Muscle layer of colon (tissue), 2 donors: ENCODE results near the gene UBTF.

ENCODE experiments used
- H3K27ac ChIP-seq: one replicate; pipeline ENCODE4 v1.7.0; 2013; ENCODE audit warnings: low read depth, mild to moderate bottlenecking, low read length, moderate library complexity
- H3K27me3 ChIP-seq, 2 donors: one replicate each; pipeline ENCODE4 v1.7.0; 2013; ENCODE audit warnings: low read length in 2 of 2, mild to moderate bottlenecking in 2 of 2; ENCODE audit not compliant: insufficient read depth in 2 of 2, control insufficient read depth in 1 of 2
- H3K36me3 ChIP-seq: one replicate; pipeline ENCODE4 v1.7.0; 2013; ENCODE audit warnings: mild to moderate bottlenecking, low read length; ENCODE audit not compliant: insufficient read depth
- H3K4me1 ChIP-seq: one replicate; pipeline ENCODE4 v1.7.0; 2013; ENCODE audit warnings: mild to moderate bottlenecking, low read length; ENCODE audit not compliant: insufficient read depth
- H3K4me3 ChIP-seq, 2 donors: one replicate each; pipeline ENCODE4 v1.7.0; 2013; ENCODE audit warnings: low read length in 2 of 2, low read depth in 1 of 2, mild to moderate bottlenecking in 1 of 2, moderate library complexity in 1 of 2
- H3K9ac ChIP-seq: one replicate; pipeline ENCODE4 v1.7.0; 2013; ENCODE audit warnings: low read length
- H3K9me3 ChIP-seq: one replicate; pipeline ENCODE4 v1.7.0; 2013; ENCODE audit warnings: mild to moderate bottlenecking, low read length
- donor health status: abdominal sarcoma.
- donor health status: Adenocarcinoma of cecum.

UBTF gene

GRCh38 chr17:44218344-44219107 lies 949 bp downstream of the UBTF start:
- no peak overlapping the region for H3K9ac ChIP-seq
- no peaks in the 10 kb centered on the region for H3K9me3 ChIP-seq
- peak overlapping the region; percentile 44 to 46 for H3K4me3 ChIP-seq
- H3K27me3 ChIP-seq, result no peaks in the 10 kb centered on the region
- H3K36me3 ChIP-seq, result peaks cover 42% of the 10 kb centered on the region
- H3K4me1 ChIP-seq, result peaks cover 29% of the 10 kb centered on the region
- peak overlapping the region; percentile 21 for H3K27ac ChIP-seq

GRCh38 chr17:44217738-44218343 lies 1.6 kb downstream of the UBTF start:
- Histone ChIP-seq H3K36me3 (peaks cover 44% of the 10 kb centered on the region), H3K4me3 (peak overlapping the region; percentile 44 to 46), H3K9ac (no peak overlapping the region), H3K4me1 (peaks cover 23% of the 10 kb centered on the region), H3K9me3 (no peaks in the 10 kb centered on the region), H3K27me3 (no peaks in the 10 kb centered on the region), H3K27ac (peak overlapping the region; percentile 21)

- Histone ChIP-seq H3K4me1 (peaks cover 20% of the 10 kb centered on the region), H3K27me3 (no peaks in the 10 kb centered on the region), H3K27ac (no peak overlapping the region), H3K4me3 (no peak overlapping the region), H3K9ac (no peak overlapping the region), H3K36me3 (peaks cover 47% of the 10 kb centered on the region), H3K9me3 (no peaks in the 10 kb centered on the region)
These were observed 2.8 kb downstream of the UBTF start for GRCh38 chr17:44216694-44217093.

- Histone ChIP-seq H3K27me3 (no peaks in the 10 kb centered on the region), H3K27ac (no peak overlapping the region), H3K9me3 (no peaks in the 10 kb centered on the region), H3K9ac (no peak overlapping the region), H3K4me1 (peaks cover 20% of the 10 kb centered on the region), H3K36me3 (peaks cover 53% of the 10 kb centered on the region), H3K4me3 (no peak overlapping the region)
These were observed 3.3 kb downstream of the UBTF start for GRCh38 chr17:44216173-44216572.

- Histone ChIP-seq H3K36me3 (peaks cover 57% of the 10 kb centered on the region), H3K27me3 (no peaks in the 10 kb centered on the region), H3K27ac (no peak overlapping the region), H3K9me3 (no peaks in the 10 kb centered on the region), H3K9ac (no peak overlapping the region), H3K4me3 (no peak overlapping the region), H3K4me1 (peaks cover 31% of the 10 kb centered on the region)
These were observed 4.6 kb downstream of the UBTF start for GRCh38 chr17:44214896-44215295.

GRCh38 chr17:44214230-44214494 lies 5.3 kb downstream of the UBTF start:
- H3K36me3 ChIP-seq, result peaks cover 65% of the 10 kb centered on the region

GRCh38 chr17:44213403-44214229 lies 5.9 kb downstream of the UBTF start:
- Histone ChIP-seq H3K4me3 (no peak overlapping the region), H3K9ac (no peak overlapping the region), H3K4me1 (peaks cover 32% of the 10 kb centered on the region), H3K9me3 (no peaks in the 10 kb centered on the region), H3K27me3 (no peaks in the 10 kb centered on the region), H3K36me3 (peaks cover 70% of the 10 kb centered on the region), H3K27ac (no peak overlapping the region)

More at GRCh38 chr17:44214230-44214494, 5.3 kb downstream of the UBTF start:
- H3K27ac ChIP-seq, result no peak overlapping the region
- H3K4me1 ChIP-seq, result peaks cover 32% of the 10 kb centered on the region
- no peaks in the 10 kb centered on the region for H3K27me3 ChIP-seq
- no peaks in the 10 kb centered on the region for H3K9me3 ChIP-seq
- no peak overlapping the region for H3K9ac ChIP-seq
- no peak overlapping the region for H3K4me3 ChIP-seq

- no peak overlapping the region for H3K9ac ChIP-seq
These were observed 6.7 kb downstream of the UBTF start for GRCh38 chr17:44212507-44213402.

GRCh38 chr17:44211281-44212265 lies 7.9 kb downstream of the UBTF start:
- Histone ChIP-seq H3K9ac (no peak overlapping the region), H3K27ac (no peak overlapping the region), H3K9me3 (no peaks in the 10 kb centered on the region), H3K36me3 (peaks cover 75% of the 10 kb centered on the region), H3K4me1 (peaks cover 15% of the 10 kb centered on the region), H3K27me3 (no peaks in the 10 kb centered on the region), H3K4me3 (no peak overlapping the region)

More at GRCh38 chr17:44212507-44213402, 6.7 kb downstream of the UBTF start:
- H3K9me3 ChIP-seq, result no peaks in the 10 kb centered on the region
- peaks cover 78% of the 10 kb centered on the region for H3K36me3 ChIP-seq
- no peaks in the 10 kb centered on the region for H3K27me3 ChIP-seq
- no peak overlapping the region for H3K27ac ChIP-seq
- peaks cover 27% of the 10 kb centered on the region for H3K4me1 ChIP-seq
- no peak overlapping the region for H3K4me3 ChIP-seq
